Sigmoid colon (tissue), 4 donors: ENCODE results near the gene SCNN1B.

Experiments used
- EP300 ChIP-seq, 4 donors: sonication (generic); formaldehyde crosslinking; IDR thresholded peaks; one replicate each; pipeline ENCODE4 v1.6.1; 2017; ENCODE audit warnings: antibody characterized with exemption in 4 of 4
- POLR2AphosphoS5 ChIP-seq, 4 donors: sonication (generic); formaldehyde crosslinking; IDR thresholded peaks; one replicate each; pipeline ENCODE4 v1.6.1; 2017; ENCODE audit warnings: antibody characterized with exemption in 4 of 4
- TF ChIP-seq, protein P1 (sequence below), 4 experiments: fragments of 450-650 bp in 3 of 4; fragments of 200-600 bp in 1 of 4; IDR thresholded peaks; one replicate each; pipeline ENCODE4 v1.5.1; 2016 to 2019; ENCODE audit warnings: antibody characterized with exemption in 4 of 4, mild to moderate bottlenecking in 3 of 4, moderate library complexity in 2 of 4

GRCh38 chr16:23408242-23408822 lies 106.2 kb downstream of the SCNN1B start:
- TF ChIP-seq, protein P1, sequence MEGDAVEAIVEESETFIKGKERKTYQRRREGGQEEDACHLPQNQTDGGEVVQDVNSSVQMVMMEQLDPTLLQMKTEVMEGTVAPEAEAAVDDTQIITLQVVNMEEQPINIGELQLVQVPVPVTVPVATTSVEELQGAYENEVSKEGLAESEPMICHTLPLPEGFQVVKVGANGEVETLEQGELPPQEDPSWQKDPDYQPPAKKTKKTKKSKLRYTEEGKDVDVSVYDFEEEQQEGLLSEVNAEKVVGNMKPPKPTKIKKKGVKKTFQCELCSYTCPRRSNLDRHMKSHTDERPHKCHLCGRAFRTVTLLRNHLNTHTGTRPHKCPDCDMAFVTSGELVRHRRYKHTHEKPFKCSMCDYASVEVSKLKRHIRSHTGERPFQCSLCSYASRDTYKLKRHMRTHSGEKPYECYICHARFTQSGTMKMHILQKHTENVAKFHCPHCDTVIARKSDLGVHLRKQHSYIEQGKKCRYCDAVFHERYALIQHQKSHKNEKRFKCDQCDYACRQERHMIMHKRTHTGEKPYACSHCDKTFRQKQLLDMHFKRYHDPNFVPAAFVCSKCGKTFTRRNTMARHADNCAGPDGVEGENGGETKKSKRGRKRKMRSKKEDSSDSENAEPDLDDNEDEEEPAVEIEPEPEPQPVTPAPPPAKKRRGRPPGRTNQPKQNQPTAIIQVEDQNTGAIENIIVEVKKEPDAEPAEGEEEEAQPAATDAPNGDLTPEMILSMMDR (IDR thresholded peaks at IDR 0.05), result no peak
- no peak for TF ChIP-seq POLR2AphosphoS5 (IDR thresholded peaks at IDR 0.05)
- TF ChIP-seq EP300 (IDR thresholded peaks at IDR 0.05), result no peak
